A375 (cell line): ENCODE data around the gene SERPINI2. TPM values are rescaled to one million over a fixed set of nuclear protein-coding genes. Genes with fewer than 3 reads are reported as not detected.

Source experiments
- total RNA-seq: library from RNA; depleted of rRNA; stranded (reverse); fragments of >200 nt; shearing (Covaris generic); gene quantifications from 2 replicates; pipeline ENCODE4 v1.2.3, GENCODE V29; 2014; rRNA removed

The SERPINI2 gene, protein sequence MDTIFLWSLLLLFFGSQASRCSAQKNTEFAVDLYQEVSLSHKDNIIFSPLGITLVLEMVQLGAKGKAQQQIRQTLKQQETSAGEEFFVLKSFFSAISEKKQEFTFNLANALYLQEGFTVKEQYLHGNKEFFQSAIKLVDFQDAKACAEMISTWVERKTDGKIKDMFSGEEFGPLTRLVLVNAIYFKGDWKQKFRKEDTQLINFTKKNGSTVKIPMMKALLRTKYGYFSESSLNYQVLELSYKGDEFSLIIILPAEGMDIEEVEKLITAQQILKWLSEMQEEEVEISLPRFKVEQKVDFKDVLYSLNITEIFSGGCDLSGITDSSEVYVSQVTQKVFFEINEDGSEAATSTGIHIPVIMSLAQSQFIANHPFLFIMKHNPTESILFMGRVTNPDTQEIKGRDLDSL
- total RNA-seq: not detected in 2 replicates

DNA sequence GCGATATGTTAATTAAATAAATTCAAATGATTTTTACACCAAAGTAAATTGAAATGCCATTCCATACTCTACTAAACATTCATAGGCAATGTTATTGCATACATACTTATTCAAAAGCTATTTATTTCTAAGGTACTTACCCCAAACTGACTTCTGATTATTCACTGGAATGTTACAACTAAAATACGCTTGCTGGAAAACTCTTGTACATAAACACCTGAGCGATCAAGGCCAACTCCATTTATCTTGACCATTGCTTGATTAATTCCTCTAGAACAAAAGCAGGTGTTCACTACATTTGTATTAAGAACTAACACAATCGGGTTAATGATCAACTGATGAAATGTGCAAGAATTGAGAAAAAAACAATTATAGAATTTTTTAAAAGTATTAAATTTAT, at the start of gene SERPINI2:
SERPINI2 (minus strand) TSS at position 180 of the 400 bp plus-strand sequence. CDS start 2,208 bp downstream, outside the sequence.

Other genes with a start within 250 kb of the SERPINI2 start
- gene ZBBX, start 93.7 kb downstream of the SERPINI2 start, total RNA-seq: 0.27 and 0.34 TPM in 2 replicates
- not detected in 2 replicates for gene WDR49, start 179.9 kb upstream of the SERPINI2 start, total RNA-seq